ENCODE results near the gene RASSF8.

The RASSF8 gene

DNA sequence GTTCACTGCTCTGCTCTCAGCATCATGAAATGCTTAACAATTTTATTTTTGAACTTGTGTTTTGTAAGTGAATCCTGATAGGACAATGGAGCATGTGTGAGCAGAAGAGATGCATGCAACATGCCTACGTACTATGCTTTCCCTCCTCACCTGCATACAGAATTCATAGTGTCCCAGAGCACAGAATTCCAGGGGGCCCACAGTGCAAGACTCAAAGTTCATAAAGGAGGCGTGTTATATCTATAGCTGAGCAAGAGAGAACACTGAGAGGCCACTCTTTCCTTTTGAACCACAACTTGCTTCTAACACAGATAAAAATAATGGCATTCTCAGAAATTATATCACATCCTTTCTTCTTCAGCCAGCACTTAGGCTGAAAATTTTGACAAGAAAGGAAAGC lies 137.6 kb downstream of the RASSF8 start:
- Histone ChIP-seq H3K36me3 (ENCODE audit: control insufficient read depth in 1 of 2, insufficient read depth in 2 of 2, low read length in 2 of 2) (no peaks in the 10 kb centered on the region), H3K9me3 (ENCODE audit: control insufficient read depth in 1 of 2, low read length in 2 of 2) (no peaks in the 10 kb centered on the region), H3K4me1 (ENCODE audit: control insufficient read depth in 1 of 2, insufficient read depth in 2 of 2, low read length in 2 of 2) (no peaks in the 10 kb centered on the region), H3K27me3 (ENCODE audit: low read depth, low read length) (no peaks in the 10 kb centered on the region), H3K27ac (ENCODE audit: low read length) (no peak overlapping the region), H3K4me3 (ENCODE audit: low read depth in 1 of 2, low read length in 2 of 2) (no peak overlapping the region)

GRCh38 chr12:26097046-26097878 lies 138.8 kb downstream of the RASSF8 start:
- H3K4me3 ChIP-seq (ENCODE audit: low read depth in 1 of 2, low read length in 2 of 2) = no peak overlapping the region
- no peaks in the 10 kb centered on the region for H3K4me1 ChIP-seq (ENCODE audit: control insufficient read depth in 1 of 2, insufficient read depth in 2 of 2, low read length in 2 of 2)
- no peak overlapping the region for H3K27ac ChIP-seq (ENCODE audit: low read length)
- H3K36me3 ChIP-seq (ENCODE audit: control insufficient read depth in 1 of 2, insufficient read depth in 2 of 2, low read length in 2 of 2) = no peaks in the 10 kb centered on the region
- H3K9me3 ChIP-seq (ENCODE audit: control insufficient read depth in 1 of 2, low read length in 2 of 2) = no peaks in the 10 kb centered on the region
- H3K27me3 ChIP-seq (ENCODE audit: low read depth, low read length) = no peaks in the 10 kb centered on the region

DNA sequence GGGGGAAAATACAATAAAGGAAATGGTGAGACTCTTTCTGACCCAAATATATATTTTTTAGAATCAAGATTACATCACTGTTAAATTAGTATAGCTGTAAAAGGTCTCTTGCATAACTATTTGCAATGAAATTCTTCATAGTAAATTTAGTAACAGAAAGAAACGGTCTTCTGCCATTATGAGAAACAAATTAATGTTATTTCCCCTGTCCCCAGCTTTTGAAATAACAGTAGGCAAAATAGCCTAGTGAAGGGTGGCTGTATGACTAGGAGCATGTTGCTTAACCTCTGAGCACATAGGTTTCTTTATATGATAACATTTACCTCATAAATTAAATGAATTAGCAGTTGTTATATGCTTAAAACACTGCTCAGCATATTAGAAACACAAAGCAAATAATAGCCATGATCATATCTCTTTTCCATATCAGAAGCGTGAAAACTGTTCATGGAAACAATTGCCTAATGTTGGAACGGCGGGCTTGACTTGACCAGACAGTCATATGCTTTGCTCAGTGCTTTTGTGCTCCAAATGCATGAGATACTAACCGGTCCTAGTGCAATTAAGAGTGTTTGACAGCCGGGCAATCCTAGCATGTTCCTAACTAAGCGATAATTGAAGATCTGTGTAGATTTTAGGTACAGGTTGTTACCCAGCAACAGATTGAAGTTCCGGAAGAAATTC lies 142.3 kb downstream of the RASSF8 start:
- Histone ChIP-seq H3K36me3 (ENCODE audit: control insufficient read depth in 1 of 2, insufficient read depth in 2 of 2, low read length in 2 of 2) (no peaks in the 10 kb centered on the region), H3K9me3 (ENCODE audit: control insufficient read depth in 1 of 2, low read length in 2 of 2) (no peaks in the 10 kb centered on the region), H3K4me1 (ENCODE audit: control insufficient read depth in 1 of 2, insufficient read depth in 2 of 2, low read length in 2 of 2) (no peaks in the 10 kb centered on the region), H3K27me3 (ENCODE audit: low read depth, low read length) (no peaks in the 10 kb centered on the region), H3K27ac (ENCODE audit: low read length) (no peak overlapping the region), H3K4me3 (ENCODE audit: low read depth in 1 of 2, low read length in 2 of 2) (no peak overlapping the region)

DNA sequence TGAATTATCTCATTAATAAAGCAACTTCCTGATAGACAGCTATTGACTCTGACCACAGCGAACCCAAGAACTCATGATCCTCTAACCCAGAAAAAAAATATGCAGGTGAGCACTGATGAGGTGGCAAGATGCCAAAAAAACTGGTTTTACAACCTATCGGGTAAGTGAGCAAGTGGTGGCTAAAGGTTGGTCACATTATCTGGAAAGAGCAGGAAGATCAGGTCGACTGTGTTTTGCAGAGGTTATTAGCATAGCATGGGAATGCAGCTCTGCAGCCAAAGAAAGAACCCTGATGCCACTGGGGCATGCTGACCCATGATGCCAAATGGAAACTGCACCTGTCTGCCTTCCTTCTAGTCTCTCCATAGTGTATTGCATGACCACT lies 142.9 kb downstream of the RASSF8 start:
- no peak overlapping the region for H3K27ac ChIP-seq (ENCODE audit: low read length)
- no peak overlapping the region for H3K4me3 ChIP-seq (ENCODE audit: low read depth in 1 of 2, low read length in 2 of 2)
- H3K4me1 ChIP-seq (ENCODE audit: control insufficient read depth in 1 of 2, insufficient read depth in 2 of 2, low read length in 2 of 2) = no peaks in the 10 kb centered on the region

GRCh38 chr12:26101763-26102162 lies 143.3 kb downstream of the RASSF8 start:
- Histone ChIP-seq H3K27ac (ENCODE audit: low read length) (no peak overlapping the region), H3K36me3 (ENCODE audit: control insufficient read depth in 1 of 2, insufficient read depth in 2 of 2, low read length in 2 of 2) (no peaks in the 10 kb centered on the region), H3K4me1 (ENCODE audit: control insufficient read depth in 1 of 2, insufficient read depth in 2 of 2, low read length in 2 of 2) (no peaks in the 10 kb centered on the region), H3K4me3 (ENCODE audit: low read depth in 1 of 2, low read length in 2 of 2) (no peak overlapping the region), H3K27me3 (ENCODE audit: low read depth, low read length) (no peaks in the 10 kb centered on the region), H3K9me3 (ENCODE audit: control insufficient read depth in 1 of 2, low read length in 2 of 2) (no peaks in the 10 kb centered on the region)

More for the DNA sequence above, 142.9 kb downstream of the RASSF8 start:
- H3K27me3 ChIP-seq (ENCODE audit: low read depth, low read length) = no peaks in the 10 kb centered on the region
- H3K36me3 ChIP-seq (ENCODE audit: control insufficient read depth in 1 of 2, insufficient read depth in 2 of 2, low read length in 2 of 2) = no peaks in the 10 kb centered on the region
- H3K9me3 ChIP-seq (ENCODE audit: control insufficient read depth in 1 of 2, low read length in 2 of 2) = no peaks in the 10 kb centered on the region

- no peak overlapping the region for H3K4me3 ChIP-seq (ENCODE audit: low read depth in 1 of 2, low read length in 2 of 2)
- no peak overlapping the region for H3K27ac ChIP-seq (ENCODE audit: low read length)
- H3K27me3 ChIP-seq (ENCODE audit: low read depth, low read length) = no peaks in the 10 kb centered on the region
- no peaks in the 10 kb centered on the region for H3K36me3 ChIP-seq (ENCODE audit: control insufficient read depth in 1 of 2, insufficient read depth in 2 of 2, low read length in 2 of 2)
- no peaks in the 10 kb centered on the region for H3K9me3 ChIP-seq (ENCODE audit: control insufficient read depth in 1 of 2, low read length in 2 of 2)
- H3K4me1 ChIP-seq (ENCODE audit: control insufficient read depth in 1 of 2, insufficient read depth in 2 of 2, low read length in 2 of 2) = no peaks in the 10 kb centered on the region
Observed at GRCh38 chr12:26102953-26103352, 144.5 kb downstream of the RASSF8 start.

- Histone ChIP-seq H3K36me3 (ENCODE audit: control insufficient read depth in 1 of 2, insufficient read depth in 2 of 2, low read length in 2 of 2) (no peaks in the 10 kb centered on the region), H3K27me3 (ENCODE audit: low read depth, low read length) (no peaks in the 10 kb centered on the region), H3K9me3 (ENCODE audit: control insufficient read depth in 1 of 2, low read length in 2 of 2) (no peaks in the 10 kb centered on the region), H3K27ac (ENCODE audit: low read length) (no peak overlapping the region), H3K4me1 (ENCODE audit: control insufficient read depth in 1 of 2, insufficient read depth in 2 of 2, low read length in 2 of 2) (no peaks in the 10 kb centered on the region), H3K4me3 (ENCODE audit: low read depth in 1 of 2, low read length in 2 of 2) (no peak overlapping the region)
Observed at GRCh38 chr12:26106347-26106746, 147.9 kb downstream of the RASSF8 start.

- H3K4me1 ChIP-seq (ENCODE audit: control insufficient read depth in 1 of 2, insufficient read depth in 2 of 2, low read length in 2 of 2) = peaks cover 6 to 9% of the 10 kb centered on the region in 2 donors
- no peak overlapping the region for H3K4me3 ChIP-seq (ENCODE audit: low read depth in 1 of 2, low read length in 2 of 2)
- no peak overlapping the region for H3K27ac ChIP-seq (ENCODE audit: low read length)
- H3K27me3 ChIP-seq (ENCODE audit: low read depth, low read length) = no peaks in the 10 kb centered on the region
- no peaks in the 10 kb centered on the region for H3K36me3 ChIP-seq (ENCODE audit: control insufficient read depth in 1 of 2, insufficient read depth in 2 of 2, low read length in 2 of 2)
- H3K9me3 ChIP-seq (ENCODE audit: control insufficient read depth in 1 of 2, low read length in 2 of 2) = no peaks in the 10 kb centered on the region
Observed at GRCh38 chr12:26108915-26109314, 150.4 kb downstream of the RASSF8 start.

- H3K27ac ChIP-seq (ENCODE audit: low read length) = no peak overlapping the region
Observed at GRCh38 chr12:26109343-26109881, 150.9 kb downstream of the RASSF8 start.

DNA sequence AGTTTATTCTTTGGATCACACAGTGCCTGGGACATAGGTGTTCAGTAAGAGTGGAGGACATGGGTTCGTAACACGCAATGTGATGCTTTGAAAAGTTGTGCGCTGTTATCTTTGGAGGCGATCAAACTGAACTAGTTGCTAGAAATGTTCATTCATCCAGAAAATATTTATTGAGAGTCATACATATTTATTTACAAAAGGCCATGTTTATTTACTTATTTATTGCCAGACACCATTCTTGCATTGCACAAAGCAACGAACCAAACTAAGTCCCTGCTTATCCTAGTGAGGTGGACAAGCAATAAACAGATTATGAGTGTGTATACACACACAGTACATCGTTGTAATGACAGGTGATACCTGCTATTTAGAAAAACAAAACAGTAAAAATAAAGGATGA lies 153.8 kb downstream of the RASSF8 start:
- Histone ChIP-seq H3K27ac (ENCODE audit: low read length) (no peak overlapping the region), H3K4me1 (ENCODE audit: control insufficient read depth in 1 of 2, insufficient read depth in 2 of 2, low read length in 2 of 2) (peaks cover 6 to 9% of the 10 kb centered on the region in 2 donors), H3K36me3 (ENCODE audit: control insufficient read depth in 1 of 2, insufficient read depth in 2 of 2, low read length in 2 of 2) (no peaks in the 10 kb centered on the region), H3K9me3 (ENCODE audit: control insufficient read depth in 1 of 2, low read length in 2 of 2) (no peaks in the 10 kb centered on the region), H3K4me3 (ENCODE audit: low read depth in 1 of 2, low read length in 2 of 2) (no peak overlapping the region), H3K27me3 (ENCODE audit: low read depth, low read length) (no peaks in the 10 kb centered on the region)

More at GRCh38 chr12:26109343-26109881, 150.9 kb downstream of the RASSF8 start:
- Histone ChIP-seq H3K4me3 (ENCODE audit: low read depth in 1 of 2, low read length in 2 of 2) (no peak overlapping the region), H3K36me3 (ENCODE audit: control insufficient read depth in 1 of 2, insufficient read depth in 2 of 2, low read length in 2 of 2) (no peaks in the 10 kb centered on the region), H3K27me3 (ENCODE audit: low read depth, low read length) (no peaks in the 10 kb centered on the region), H3K9me3 (ENCODE audit: control insufficient read depth in 1 of 2, low read length in 2 of 2) (no peaks in the 10 kb centered on the region), H3K4me1 (ENCODE audit: control insufficient read depth in 1 of 2, insufficient read depth in 2 of 2, low read length in 2 of 2) (peaks cover 6 to 9% of the 10 kb centered on the region in 2 donors)

GRCh38 chr12:26112703-26113147 lies 154.2 kb downstream of the RASSF8 start:
- Histone ChIP-seq H3K4me3 (ENCODE audit: low read depth in 1 of 2, low read length in 2 of 2) (no peak overlapping the region), H3K36me3 (ENCODE audit: control insufficient read depth in 1 of 2, insufficient read depth in 2 of 2, low read length in 2 of 2) (no peaks in the 10 kb centered on the region), H3K27ac (ENCODE audit: low read length) (no peak overlapping the region), H3K9me3 (ENCODE audit: control insufficient read depth in 1 of 2, low read length in 2 of 2) (no peaks in the 10 kb centered on the region), H3K27me3 (ENCODE audit: low read depth, low read length) (no peaks in the 10 kb centered on the region), H3K4me1 (ENCODE audit: control insufficient read depth in 1 of 2, insufficient read depth in 2 of 2, low read length in 2 of 2) (peaks cover 6 to 9% of the 10 kb centered on the region in 2 donors)

Measured in muscle layer of duodenum (tissue), 2 donors.